HCT116 (cell line): ENCODE data around the gene B3GNT4. TPM values are rescaled to one million over a fixed set of nuclear protein-coding genes. Genes with fewer than 3 reads are reported as not detected.

Source experiments
- ATAC-seq: fragments of 200-7000 bp; cut with Tn5 transposase; 2 replicates; pipeline ENCODE4 v1.9.1; 2020; ENCODE audit warnings: mild to moderate bottlenecking, moderate library complexity
- BruUV-seq: library from RNA; stranded (reverse); fragments of 400-500 nt; replicated peaks from 2 replicates; lab custom pipeline; 2021; lab: Mats Ljungman, UMichigan
- CTCF ChIA-PET: fragments of 300-600 bp; sonication (Branson Sonifier 250); formaldehyde crosslinking; loops from one replicate; lab custom pipeline; 2021; ENCODE audit warnings: antibody characterized with exemption; lab: Charles Lee
- POLR2A ChIA-PET: fragments of 300-600, 350-600 bp; sonication (Branson Sonifier 250); formaldehyde crosslinking; loops from one replicate; lab custom pipeline; 2021; ENCODE audit warnings: antibody characterized with exemption; lab: Charles Lee
- RAD21 ChIA-PET, 2 experiments: fragments of 300-600 bp; sonication (Branson Sonifier 250); formaldehyde crosslinking; loops; one replicate each; lab custom pipeline; 2023; ENCODE audit warnings: low total read pairs in 2 of 2; ENCODE audit not compliant: uncharacterized antibody in 2 of 2, unreplicated experiment in 2 of 2, low non-redundant PET in 1 of 2; lab: Charles Lee
- DNase-seq: peaks from one replicate; pipeline ENCODE4 v3.0.0-alpha.2; 2010; ENCODE audit warnings: low read depth, low spot score
- H2AFZ ChIP-seq: fragments of 200-600 bp; shearing (Covaris generic), sonication (generic); 2 replicates; pipeline ENCODE4 v1.6.1; 2017; ENCODE audit warnings: low read depth, mixed run types, mixed read lengths, antibody characterized with exemption, low read length; ENCODE audit not compliant: poor library complexity, severe bottlenecking
- H3K27ac ChIP-seq: 2 replicates; pipeline ENCODE4 v1.5.1; 2012; ENCODE audit warnings: low read depth, low read length
- H3K27me3 ChIP-seq: fragments of 200-600 bp; sonication (generic); 2 replicates; pipeline ENCODE4 v1.6.1; 2016; ENCODE audit warnings: mixed run types, low read length, mixed read lengths; ENCODE audit not compliant: insufficient read depth
- H3K36me3 ChIP-seq, 2 experiments: fragments of 200-500 bp in 1 of 2; fragments of 200-600 bp in 1 of 2; sonication (Bioruptor generic) in 1 of 2; sonication (generic) in 1 of 2; 2 replicates each; pipeline versions ENCODE4 v1.5.1 to v1.6.1; 2014 to 2016; ENCODE audit warnings: low read length in 2 of 2, inconsistent platforms in 1 of 2, mixed read lengths in 1 of 2, mixed run types in 1 of 2; ENCODE audit not compliant: insufficient read depth in 2 of 2, control insufficient read depth in 1 of 2
- H3K4me1 ChIP-seq, 2 experiments: fragments of 200-600 bp in 1 of 2; sonication (generic) in 1 of 2; 2 replicates each; pipeline versions ENCODE4 v1.5.1 to v1.6.1; 2012 to 2017; ENCODE audit warnings: low read length in 2 of 2, inconsistent platforms in 1 of 2, mild to moderate bottlenecking in 1 of 2, mixed read lengths in 1 of 2, mixed run types in 1 of 2, moderate library complexity in 1 of 2; ENCODE audit not compliant: insufficient read depth in 2 of 2, control insufficient read depth in 1 of 2
- H3K4me2 ChIP-seq: fragments of 200-600 bp; sonication (generic); 2 replicates; pipeline ENCODE4 v1.6.1; 2017; ENCODE audit warnings: mixed run types, low read length, mixed read lengths
- H3K4me3 ChIP-seq, 2 experiments: fragments of 200-600 bp in 1 of 2; sonication (generic) in 1 of 2; replicated peaks in 1 of 2; 2 replicates each; pipeline ENCODE4 v1.5.1; 2011 to 2016; ENCODE audit warnings: low read length in 2 of 2, control low read depth in 1 of 2, low read depth in 1 of 2, mild to moderate bottlenecking in 1 of 2, mixed read lengths in 1 of 2, mixed run types in 1 of 2
- H3K79me2 ChIP-seq: fragments of 200-600 bp; sonication (generic); 2 replicates; pipeline ENCODE4 v1.6.1; 2017; ENCODE audit warnings: mild to moderate bottlenecking, mixed run types, low read length, moderate library complexity, mixed read lengths; ENCODE audit not compliant: insufficient read depth
- H3K9ac ChIP-seq: fragments of 200-600 bp; sonication (generic); 2 replicates; pipeline ENCODE4 v1.6.1; 2016; ENCODE audit warnings: low read length, mixed read lengths
- H3K9me2 ChIP-seq: fragments of 200-600 bp; sonication (generic), shearing (Covaris generic); 2 replicates; pipeline ENCODE4 v1.6.1; 2017; ENCODE audit warnings: mixed run types, mild to moderate bottlenecking, moderate library complexity; ENCODE audit not compliant: insufficient read depth
- H3K9me3 ChIP-seq, 2 experiments: fragments of 200-500 bp in 1 of 2; fragments of 200-600 bp in 1 of 2; sonication (Bioruptor generic) in 1 of 2; sonication (generic) in 1 of 2; 2 replicates each; pipeline ENCODE4 v1.6.1; 2014 to 2017; ENCODE audit warnings: low read length in 2 of 2, mixed read lengths in 2 of 2, inconsistent platforms in 1 of 2, low read depth in 1 of 2, mild to moderate bottlenecking in 1 of 2, mixed run types in 1 of 2, moderate library complexity in 1 of 2; ENCODE audit not compliant: control insufficient read depth in 1 of 2, insufficient read depth in 1 of 2
- H4K20me1 ChIP-seq: fragments of 200-600 bp; sonication (generic), shearing (Covaris generic); 2 replicates; pipeline ENCODE4 v1.6.1; 2017; ENCODE audit warnings: mixed run types, mild to moderate bottlenecking, moderate library complexity; ENCODE audit not compliant: insufficient read depth
- CBX3 ChIP-seq: IDR thresholded peaks from 2 replicates; pipeline ENCODE4 v1.6.1; 2012; ENCODE audit warnings: low read depth
- CEBPB ChIP-seq: IDR thresholded peaks from 2 replicates; pipeline ENCODE4 v1.6.1; 2012; ENCODE audit warnings: low read depth
- EGR1 ChIP-seq: IDR thresholded peaks from 2 replicates; pipeline ENCODE4 v1.6.1; 2012; ENCODE audit warnings: low read depth
- ELF1 ChIP-seq: IDR thresholded peaks from 2 replicates; pipeline ENCODE4 v1.6.1; 2012; ENCODE audit warnings: low read depth, borderline replicate concordance
- EZH2 ChIP-seq: fragments of 200-600 bp; sonication (generic); IDR thresholded peaks from 2 replicates; pipeline ENCODE4 v1.6.1; 2017; ENCODE audit warnings: antibody characterized with exemption, mixed run types
- FOSL1 ChIP-seq: IDR thresholded peaks from 2 replicates; pipeline ENCODE4 v1.6.1; 2012; ENCODE audit warnings: low read depth
- JUND ChIP-seq: IDR thresholded peaks from 2 replicates; pipeline ENCODE4 v1.6.1; 2012
- RAD21 ChIP-seq: IDR thresholded peaks from 2 replicates; pipeline ENCODE4 v1.6.1; 2012; ENCODE audit warnings: low read depth, mild to moderate bottlenecking
- YY1 ChIP-seq: IDR thresholded peaks from 2 replicates; pipeline ENCODE4 v1.6.1; 2011; ENCODE audit warnings: low read length, low read depth, moderate library complexity, mild to moderate bottlenecking; ENCODE audit not compliant: insufficient replicate concordance; ENCODE audit errors: extremely low read depth
- ZFX ChIP-seq: fragments of 450-650 bp; IDR thresholded peaks from 2 replicates; pipeline ENCODE4 v1.6.1; 2017
- ZNF274 ChIP-seq: fragments of 200-500 bp; sonication (Bioruptor generic); IDR thresholded peaks from 2 replicates; pipeline ENCODE4 v1.6.1; 2014; ENCODE audit warnings: mild to moderate bottlenecking, low read depth, low read length, inconsistent platforms
- intact Hi-C: fragments of 100-400 bp; cut with micrococcal nuclease; formaldehyde crosslinking; loops from 2 replicates; pipeline ENCODE4 v1.10.0; 2022
- total RNA-seq: library from RNA; stranded (reverse); gene quantifications from one replicate; pipeline ENCODE4 v1.2.1, GENCODE V29; 2021; ENCODE audit not compliant: unreplicated experiment
- TF ChIP-seq, protein P1 (sequence below): IDR thresholded peaks from 2 replicates; pipeline ENCODE4 v1.6.1; 2012; ENCODE audit warnings: low read depth

Gene B3GNT4
- total RNA-seq, 1 experiment from 2014 or later = 7.1 TPM

DNA sequence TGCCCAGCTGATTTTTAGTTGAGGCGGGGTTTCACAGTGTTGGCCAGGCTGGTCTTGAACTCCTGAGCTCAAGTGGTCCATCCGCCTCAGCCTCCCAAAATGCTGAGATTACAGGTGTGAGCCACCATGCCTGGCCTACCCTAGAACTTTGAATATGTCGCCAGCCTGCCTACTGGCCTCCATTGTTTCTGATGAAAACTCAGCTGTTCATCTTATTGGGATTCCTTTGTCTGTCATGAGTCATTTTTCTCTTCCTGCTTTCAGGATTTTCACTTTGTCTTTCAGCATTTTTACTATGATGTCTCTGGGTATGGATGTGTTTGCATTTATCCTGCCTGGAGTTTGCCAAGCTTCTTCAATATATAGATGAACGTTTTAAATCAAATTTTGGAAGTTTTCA, 8.1 kb upstream of the B3GNT4 start:
- intact Hi-C loops = no loop called here
- CTCF ChIA-PET = no interaction called here

DNA sequence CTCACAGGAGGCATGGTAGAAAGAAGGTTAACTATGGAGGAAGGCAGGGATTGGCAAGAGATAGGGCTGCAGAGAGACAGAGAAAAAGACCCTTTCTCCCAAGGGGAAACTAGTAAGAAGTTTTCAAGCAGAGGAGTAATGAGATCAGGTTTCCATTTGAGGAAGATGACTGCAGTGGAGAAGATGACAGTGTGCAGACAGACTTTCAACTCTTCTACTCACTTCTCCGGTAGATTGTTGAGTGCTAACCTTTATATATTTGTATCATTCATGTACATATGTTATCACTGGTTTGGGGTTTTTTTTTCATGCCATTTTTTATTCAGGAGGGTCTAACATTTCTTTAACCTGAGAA, 5.9 kb upstream of the B3GNT4 start:
- no peaks in the 10 kb centered on the region for H4K20me1 ChIP-seq
- peaks cover 0 to 10% of the 10 kb centered on the region in 2 experiments; a peak in 2 of 4 replicates for H3K9me3 ChIP-seq
- no peak for TF ChIP-seq EZH2
- no peak for TF ChIP-seq RAD21
- no peak for TF ChIP-seq ZNF274
- no peak for TF ChIP-seq JUND
- TF ChIP-seq FOSL1 = no peak
- TF ChIP-seq ZFX = no peak
- TF ChIP-seq EGR1 = no peak
- TF ChIP-seq, protein P1, sequence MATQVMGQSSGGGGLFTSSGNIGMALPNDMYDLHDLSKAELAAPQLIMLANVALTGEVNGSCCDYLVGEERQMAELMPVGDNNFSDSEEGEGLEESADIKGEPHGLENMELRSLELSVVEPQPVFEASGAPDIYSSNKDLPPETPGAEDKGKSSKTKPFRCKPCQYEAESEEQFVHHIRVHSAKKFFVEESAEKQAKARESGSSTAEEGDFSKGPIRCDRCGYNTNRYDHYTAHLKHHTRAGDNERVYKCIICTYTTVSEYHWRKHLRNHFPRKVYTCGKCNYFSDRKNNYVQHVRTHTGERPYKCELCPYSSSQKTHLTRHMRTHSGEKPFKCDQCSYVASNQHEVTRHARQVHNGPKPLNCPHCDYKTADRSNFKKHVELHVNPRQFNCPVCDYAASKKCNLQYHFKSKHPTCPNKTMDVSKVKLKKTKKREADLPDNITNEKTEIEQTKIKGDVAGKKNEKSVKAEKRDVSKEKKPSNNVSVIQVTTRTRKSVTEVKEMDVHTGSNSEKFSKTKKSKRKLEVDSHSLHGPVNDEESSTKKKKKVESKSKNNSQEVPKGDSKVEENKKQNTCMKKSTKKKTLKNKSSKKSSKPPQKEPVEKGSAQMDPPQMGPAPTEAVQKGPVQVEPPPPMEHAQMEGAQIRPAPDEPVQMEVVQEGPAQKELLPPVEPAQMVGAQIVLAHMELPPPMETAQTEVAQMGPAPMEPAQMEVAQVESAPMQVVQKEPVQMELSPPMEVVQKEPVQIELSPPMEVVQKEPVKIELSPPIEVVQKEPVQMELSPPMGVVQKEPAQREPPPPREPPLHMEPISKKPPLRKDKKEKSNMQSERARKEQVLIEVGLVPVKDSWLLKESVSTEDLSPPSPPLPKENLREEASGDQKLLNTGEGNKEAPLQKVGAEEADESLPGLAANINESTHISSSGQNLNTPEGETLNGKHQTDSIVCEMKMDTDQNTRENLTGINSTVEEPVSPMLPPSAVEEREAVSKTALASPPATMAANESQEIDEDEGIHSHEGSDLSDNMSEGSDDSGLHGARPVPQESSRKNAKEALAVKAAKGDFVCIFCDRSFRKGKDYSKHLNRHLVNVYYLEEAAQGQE = no peak
- TF ChIP-seq YY1 = no peak
- TF ChIP-seq CEBPB = no peak
- ATAC-seq (no peak), DNase-seq (no peak)
- POLR2A ChIA-PET = no interaction called here
- H3K9ac ChIP-seq = no peak overlapping the region
- H3K4me2 ChIP-seq = no peak overlapping the region
- no TSS peak for BruUV-seq
- no peaks in the 10 kb centered on the region for H3K79me2 ChIP-seq
- RAD21 ChIA-PET = no interaction called here
- peaks cover 0 to 2% of the 10 kb centered on the region in 2 experiments; a peak in 1 of 4 replicates for H3K4me1 ChIP-seq
- no peak overlapping the region for H3K27ac ChIP-seq
- CTCF ChIA-PET = no interaction called here
- intact Hi-C loops = no loop called here
- H2AFZ ChIP-seq = no peak overlapping the region
- H3K4me3 ChIP-seq = no peak overlapping the region
- H3K27me3 ChIP-seq = no peaks in the 10 kb centered on the region
- H3K9me2 ChIP-seq = no peaks in the 10 kb centered on the region
- no peaks in the 10 kb centered on the region for H3K36me3 ChIP-seq

More for the DNA sequence above, 8.1 kb upstream of the B3GNT4 start:
- ChIA-PET POLR2A (no interaction called here), RAD21 (no interaction called here)
- H3K4me2 ChIP-seq = no peak overlapping the region
- no peaks in the 10 kb centered on the region for H3K27me3 ChIP-seq
- ATAC-seq (no peak), DNase-seq (no peak)
- H3K9ac ChIP-seq = no peak overlapping the region
- H3K9me3 ChIP-seq = peaks cover 0 to 10% of the 10 kb centered on the region in 2 experiments; a peak in 2 of 4 replicates
- no peak overlapping the region for H3K4me3 ChIP-seq
- no peaks in the 10 kb centered on the region for H3K79me2 ChIP-seq
- H4K20me1 ChIP-seq = no peaks in the 10 kb centered on the region
- H3K27ac ChIP-seq = no peak overlapping the region
- no peak for TF ChIP-seq FOSL1
- TF ChIP-seq YY1 = no peak
- TF ChIP-seq ZNF274 = no peak
- no peak for TF ChIP-seq ELF1
- TF ChIP-seq ZFX = no peak
- TF ChIP-seq JUND = no peak
- TF ChIP-seq CBX3 = no peak
- H2AFZ ChIP-seq = no peak overlapping the region
- H3K9me2 ChIP-seq = no peaks in the 10 kb centered on the region
- no TSS peak for BruUV-seq
- H3K36me3 ChIP-seq = no peaks in the 10 kb centered on the region
- H3K4me1 ChIP-seq = no peaks in the 10 kb centered on the region
